Neuron (in vitro differentiated cells): ENCODE measurements around the gene NFE2L2.
A peak's percentile ranks its signal among the peaks of the same experiment; 100 is the strongest.
"Not testable (repeated sequence)": the region's sequence is repeated elsewhere in the genome, so short reads cannot be mapped to it uniquely, and the experiment has no call there.

Experiments used
- H2AFZ ChIP-seq: one replicate; pipeline ENCODE4 v1.6.1; 2013; ENCODE audit warnings: low read depth, mild to moderate bottlenecking, inconsistent platforms, low read length, moderate library complexity
- H3K27me3 ChIP-seq: one replicate; pipeline ENCODE4 v1.6.1; 2013; ENCODE audit warnings: low read length; ENCODE audit not compliant: insufficient read depth
- H3K36me3 ChIP-seq: one replicate; pipeline ENCODE4 v1.6.1; 2013; ENCODE audit warnings: low read length; ENCODE audit not compliant: insufficient read depth
- H3K4me1 ChIP-seq: one replicate; pipeline ENCODE4 v1.6.1; 2013; ENCODE audit warnings: low read length; ENCODE audit not compliant: insufficient read depth
- H3K4me3 ChIP-seq: 2 replicates; pipeline ENCODE4 v1.5.1; 2013; ENCODE audit warnings: mild to moderate bottlenecking, low read length, moderate library complexity
- H3K9me3 ChIP-seq: one replicate; pipeline ENCODE4 v1.6.1; 2013; ENCODE audit warnings: low read length

Gene NFE2L2

GRCh38 chr2:177235855-177236437, 28.6 kb downstream of the NFE2L2 start:
- Histone ChIP-seq H3K9me3 (no peaks in the 10 kb centered on the region), H2AFZ (no peak overlapping the region), H3K4me3 (no peak overlapping the region), H3K4me1 (no peaks in the 10 kb centered on the region), H3K27me3 (no peaks in the 10 kb centered on the region), H3K36me3 (peaks cover 29% of the 10 kb centered on the region)

GRCh38 chr2:177234267-177234666, 30.3 kb downstream of the NFE2L2 start:
- Histone ChIP-seq H3K27me3 (no peaks in the 10 kb centered on the region), H3K36me3 (peaks cover 41% of the 10 kb centered on the region), H2AFZ (no peak overlapping the region)

GRCh38 chr2:177232098-177232704, 32.3 kb downstream of the NFE2L2 start:
- no peaks in the 10 kb centered on the region for H3K4me1 ChIP-seq
- peaks cover 45% of the 10 kb centered on the region for H3K36me3 ChIP-seq
- no peak overlapping the region for H2AFZ ChIP-seq
- no peaks in the 10 kb centered on the region for H3K27me3 ChIP-seq
- no peaks in the 10 kb centered on the region for H3K9me3 ChIP-seq
- H3K4me3 ChIP-seq: no peak overlapping the region

More at GRCh38 chr2:177234267-177234666, 30.3 kb downstream of the NFE2L2 start:
- no peak overlapping the region for H3K4me3 ChIP-seq
- no peaks in the 10 kb centered on the region for H3K9me3 ChIP-seq
- no peaks in the 10 kb centered on the region for H3K4me1 ChIP-seq

DNA sequence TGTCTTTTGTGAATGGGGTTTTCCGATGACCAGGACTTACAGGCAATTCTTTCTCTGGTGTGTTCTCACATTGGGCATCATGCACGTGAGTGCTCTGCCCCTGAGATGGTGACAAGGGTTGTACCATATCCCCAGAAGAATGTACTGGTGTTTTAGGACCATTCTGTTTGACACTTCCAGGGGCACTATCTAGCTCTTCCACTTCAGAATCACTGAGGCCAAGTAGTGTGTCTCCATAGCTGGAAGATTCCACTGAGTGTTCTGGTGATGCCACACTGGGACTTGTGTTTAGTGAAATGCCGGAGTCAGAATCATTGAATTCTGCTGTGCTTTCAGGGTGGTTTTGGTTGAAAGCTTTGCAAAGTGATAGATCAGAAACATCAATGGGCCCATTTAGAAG, 33.3 kb downstream of the NFE2L2 start:
- Histone ChIP-seq H3K4me1 (no peaks in the 10 kb centered on the region), H3K4me3 (no peak overlapping the region), H3K9me3 (no peaks in the 10 kb centered on the region), H3K36me3 (peaks cover 45% of the 10 kb centered on the region), H3K27me3 (no peaks in the 10 kb centered on the region), H2AFZ (no peak overlapping the region)

DNA sequence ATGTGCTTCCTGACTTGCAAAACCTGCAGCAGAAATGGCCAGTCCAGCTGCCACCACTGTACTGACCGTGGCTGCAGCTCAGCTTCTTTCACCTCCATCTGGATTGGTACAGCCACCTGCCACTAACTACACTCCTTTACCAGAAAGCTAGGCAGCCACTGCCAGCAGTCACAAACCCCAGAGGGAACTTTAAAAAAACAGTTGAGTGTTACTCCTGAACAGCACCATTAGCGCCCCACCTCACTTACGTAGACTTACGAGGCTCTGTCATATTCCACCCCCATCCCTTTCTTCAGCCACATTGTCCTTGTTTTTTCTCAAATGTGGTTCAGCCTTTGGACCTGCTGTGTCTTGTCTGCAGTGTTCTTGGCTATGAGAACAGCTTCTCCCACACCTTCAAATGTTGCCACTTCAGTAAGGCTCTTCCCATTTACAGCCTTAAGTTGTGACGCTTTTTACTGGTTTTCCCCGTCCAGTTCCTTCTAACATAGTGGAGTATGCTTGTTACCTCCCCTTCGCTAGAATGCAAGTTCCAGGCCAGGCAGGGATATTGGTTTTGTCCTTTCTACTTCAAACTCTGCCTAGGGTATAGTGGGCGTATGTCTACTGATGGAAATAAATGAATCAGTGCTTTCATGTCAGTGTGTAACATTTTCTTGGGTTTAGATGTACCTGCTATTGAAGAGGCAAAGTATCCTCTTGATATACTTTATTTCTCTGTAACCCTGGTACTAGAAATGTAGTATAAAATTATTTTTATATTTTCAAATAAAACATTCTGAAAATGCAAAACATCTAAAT, 34.9 kb downstream of the NFE2L2 start:
- Histone ChIP-seq H2AFZ (no peak overlapping the region), H3K36me3 (peaks cover 46% of the 10 kb centered on the region), H3K4me3 (no peak overlapping the region), H3K27me3 (no peaks in the 10 kb centered on the region), H3K4me1 (no peaks in the 10 kb centered on the region), H3K9me3 (no peaks in the 10 kb centered on the region)

DNA sequence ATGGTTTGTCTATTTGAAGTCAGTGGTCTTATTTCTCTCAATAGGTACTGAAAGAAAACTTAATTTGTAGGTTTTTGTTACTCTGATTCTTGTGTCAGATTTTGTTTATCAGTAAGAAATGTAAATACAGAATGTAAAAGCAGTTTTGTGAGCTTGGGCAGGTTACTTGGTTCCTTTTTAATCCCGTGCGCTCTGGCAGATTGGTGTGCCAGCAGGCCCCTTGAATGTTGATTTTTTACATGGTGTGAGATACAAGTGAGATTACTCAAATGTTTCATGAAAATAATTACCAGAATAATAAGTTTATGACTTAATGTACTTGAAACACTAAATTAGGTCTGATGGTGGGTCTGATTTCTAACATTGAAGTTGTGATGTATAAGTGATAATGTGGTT, 38.6 kb downstream of the NFE2L2 start:
- Histone ChIP-seq H3K36me3 (peaks cover 44% of the 10 kb centered on the region), H3K4me3 (no peak overlapping the region), H3K27me3 (no peaks in the 10 kb centered on the region), H3K9me3 (no peaks in the 10 kb centered on the region), H2AFZ (no peak overlapping the region), H3K4me1 (no peaks in the 10 kb centered on the region)

GRCh38 chr2:177223436-177223835, 41.1 kb downstream of the NFE2L2 start:
- not testable (repeated sequence) for H3K4me1 ChIP-seq

GRCh38 chr2:177221970-177222369, 42.6 kb downstream of the NFE2L2 start:
- no peaks in the 10 kb centered on the region for H3K4me1 ChIP-seq
- no peak overlapping the region for H3K4me3 ChIP-seq
- peaks cover 61% of the 10 kb centered on the region for H3K36me3 ChIP-seq
- H2AFZ ChIP-seq: no peak overlapping the region
- H3K27me3 ChIP-seq: no peaks in the 10 kb centered on the region
- no peaks in the 10 kb centered on the region for H3K9me3 ChIP-seq

More at GRCh38 chr2:177223436-177223835, 41.1 kb downstream of the NFE2L2 start:
- H2AFZ ChIP-seq, H3K4me3 ChIP-seq, H3K27me3 ChIP-seq, H3K9me3 ChIP-seq: not testable (repeated sequence)
- H3K36me3 ChIP-seq: peaks cover 50% of the 10 kb centered on the region

- Histone ChIP-seq H3K4me1 (no peaks in the 10 kb centered on the region), H3K36me3 (peaks cover 66% of the 10 kb centered on the region), H3K4me3 (no peak overlapping the region)
Measured at GRCh38 chr2:177221534-177221933, 43.0 kb downstream of the NFE2L2 start.

GRCh38 chr2:177219787-177220186, 44.7 kb downstream of the NFE2L2 start:
- H3K4me1 ChIP-seq, H3K27me3 ChIP-seq, H3K4me3 ChIP-seq, H3K9me3 ChIP-seq, H2AFZ ChIP-seq: not testable (repeated sequence)
- peaks cover 82% of the 10 kb centered on the region for H3K36me3 ChIP-seq

More at GRCh38 chr2:177221534-177221933, 43.0 kb downstream of the NFE2L2 start:
- Histone ChIP-seq H3K27me3 (no peaks in the 10 kb centered on the region), H2AFZ (no peak overlapping the region), H3K9me3 (no peaks in the 10 kb centered on the region)

DNA sequence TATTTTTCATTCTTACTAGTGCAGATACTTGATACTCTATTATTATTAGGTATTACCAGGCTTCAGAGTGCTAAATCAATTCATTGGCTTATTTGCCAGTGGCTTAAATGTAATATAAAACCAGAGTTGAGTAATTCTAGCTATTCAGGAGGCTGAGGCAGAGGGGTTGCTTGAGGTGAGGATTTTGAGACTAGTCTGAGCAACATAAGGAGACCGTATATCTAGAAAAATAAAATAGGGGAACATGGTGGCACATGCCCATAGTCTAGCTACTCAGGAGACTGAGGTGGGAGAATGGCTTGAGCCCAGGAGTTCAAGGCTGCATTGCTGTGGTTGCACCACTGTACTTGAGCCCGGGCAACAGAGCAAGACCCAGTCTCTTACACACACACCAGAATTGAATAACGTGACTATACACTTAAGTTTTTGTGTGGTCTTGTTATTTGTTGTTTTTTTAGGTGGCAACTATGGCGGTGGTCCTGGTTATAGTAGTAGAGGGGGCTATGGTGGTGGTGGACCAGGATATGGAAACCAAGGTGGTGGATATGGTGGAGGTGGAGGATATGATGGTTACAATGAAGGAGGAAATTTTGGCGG, 47.2 kb downstream of the NFE2L2 start:
- Histone ChIP-seq H2AFZ (no peak overlapping the region), H3K4me1 (peaks cover 14% of the 10 kb centered on the region), H3K9me3 (no peaks in the 10 kb centered on the region), H3K36me3 (peaks cover 72% of the 10 kb centered on the region), H3K27me3 (no peaks in the 10 kb centered on the region), H3K4me3 (no peak overlapping the region)

- Histone ChIP-seq H3K27me3 (no peaks in the 10 kb centered on the region), H3K9me3 (no peaks in the 10 kb centered on the region), H3K36me3 (peaks cover 37% of the 10 kb centered on the region), H2AFZ (no peak overlapping the region), H3K4me1 (peaks cover 25% of the 10 kb centered on the region), H3K4me3 (peak overlapping the region; percentile 98)
Measured at GRCh38 chr2:177212891-177213856, 51.4 kb downstream of the NFE2L2 start.
